ENCODE measurements around the gene CD46.
"Not testable (repeated sequence)": the region's sequence is repeated elsewhere in the genome, so short reads cannot be mapped to it uniquely, and the experiment has no call there.

CD46 gene

DNA sequence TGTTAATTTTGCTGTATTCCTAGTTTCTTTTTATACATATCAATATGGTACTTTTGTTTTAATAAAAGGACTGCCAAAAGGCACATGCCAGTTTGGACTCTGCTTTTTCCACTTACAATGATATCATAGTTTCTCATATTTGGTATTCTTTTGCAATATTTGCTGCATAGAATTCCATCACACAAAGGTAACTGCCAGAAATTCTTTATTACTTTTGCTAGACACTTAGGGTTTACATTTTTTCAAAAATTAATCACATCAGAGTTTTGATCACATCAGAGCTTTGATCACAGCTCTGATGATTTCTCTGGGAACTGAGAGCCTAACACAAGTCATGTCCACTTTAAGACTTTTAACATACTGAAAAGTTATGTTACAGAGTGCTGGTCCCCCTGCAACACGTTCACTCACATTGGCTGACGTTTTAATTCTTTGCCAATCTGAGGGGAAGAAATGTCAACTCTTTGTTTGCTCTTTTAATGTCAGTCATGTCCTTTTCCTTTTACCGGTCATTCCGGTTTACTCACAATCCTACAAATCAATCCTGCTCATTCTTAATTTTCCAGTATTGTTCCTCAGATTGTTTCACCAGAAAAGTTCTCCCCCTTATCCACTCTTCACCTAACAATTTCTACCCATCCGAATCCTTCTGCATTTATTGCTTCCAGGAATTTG lies 1.1 kb upstream of the CD46 start:
- POLR2A ChIA-PET, result no interaction called here
- CTCF ChIA-PET, result no interaction called here
- TF ChIP-seq SUZ12 (IDR thresholded peaks at IDR 0.05) (no peak), LEF1 (IDR thresholded peaks at IDR 0.05; ENCODE audit: borderline replicate concordance) (no peak)

DNA sequence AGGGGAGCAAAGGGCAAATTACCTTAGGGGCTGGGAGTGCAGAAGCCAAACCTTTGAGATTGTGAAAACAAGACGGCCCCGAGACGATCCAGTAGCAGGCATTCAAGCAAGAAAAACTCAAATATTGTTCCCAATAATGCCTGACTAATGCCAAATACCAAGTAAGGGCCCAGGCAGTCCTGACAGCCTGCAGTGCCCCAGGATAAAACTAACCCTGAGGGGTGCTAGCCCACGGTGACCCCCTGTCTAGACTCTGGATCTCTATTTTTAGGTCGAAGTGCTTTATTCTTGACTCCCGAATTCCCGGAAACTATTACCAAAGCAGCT lies 428 bp upstream of the CD46 start:
- DNase-seq (ENCODE audit: extremely low spot score); POLR2A ChIA-PET; CTCF ChIA-PET: not testable (repeated sequence)

More for the DNA sequence above, 1.1 kb upstream of the CD46 start:
- DNase-seq (ENCODE audit: extremely low spot score), result no peak

- ChIA-PET CTCF (no interaction called here), POLR2A (interaction anchor here (1.0 kb wide), 1 partner anchor 35 kb away, joined by 3 read pairs; no protein-coding TSS in a partner anchor)
- TF ChIP-seq LEF1 (IDR thresholded peaks at IDR 0.05; ENCODE audit: borderline replicate concordance) (no peak), L3MBTL2 (conservative IDR thresholded peaks at IDR 0.05) (peak; percentile 25; the same call in 1 of the 2 replicates), HDGF (IDR thresholded peaks at IDR 0.05; ENCODE audit: borderline replicate concordance) (no peak), FOXA1 (IDR thresholded peaks at IDR 0.05) (no peak), SP1 (IDR thresholded peaks at IDR 0.05) (no peak)
- peak; percentile 13 for DNase-seq (ENCODE audit: extremely low spot score)
Measured at GRCh38 chr1:207752456-207752998, 673 bp downstream of the CD46 start.

GRCh38 chr1:207753611-207754010 lies 1.8 kb downstream of the CD46 start:
- CTCF ChIA-PET, result interaction anchor here (0.6 kb wide), 1 partner anchor 43 kb away, joined by 3 read pairs; no protein-coding TSS in a partner anchor
- POLR2A ChIA-PET, result no interaction called here
- no peak for TF ChIP-seq FOXA1 (IDR thresholded peaks at IDR 0.05)
- TF ChIP-seq NFRKB (IDR thresholded peaks at IDR 0.05), result no peak
- TF ChIP-seq TARDBP (IDR thresholded peaks at IDR 0.05), result no peak
- TF ChIP-seq FOXK2 (IDR thresholded peaks at IDR 0.05), result no peak
- no peak for TF ChIP-seq CTBP1 (IDR thresholded peaks at IDR 0.05; ENCODE audit: borderline replicate concordance)
- TF ChIP-seq, protein P1, sequence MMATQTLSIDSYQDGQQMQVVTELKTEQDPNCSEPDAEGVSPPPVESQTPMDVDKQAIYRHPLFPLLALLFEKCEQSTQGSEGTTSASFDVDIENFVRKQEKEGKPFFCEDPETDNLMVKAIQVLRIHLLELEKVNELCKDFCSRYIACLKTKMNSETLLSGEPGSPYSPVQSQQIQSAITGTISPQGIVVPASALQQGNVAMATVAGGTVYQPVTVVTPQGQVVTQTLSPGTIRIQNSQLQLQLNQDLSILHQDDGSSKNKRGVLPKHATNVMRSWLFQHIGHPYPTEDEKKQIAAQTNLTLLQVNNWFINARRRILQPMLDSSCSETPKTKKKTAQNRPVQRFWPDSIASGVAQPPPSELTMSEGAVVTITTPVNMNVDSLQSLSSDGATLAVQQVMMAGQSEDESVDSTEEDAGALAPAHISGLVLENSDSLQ (IDR thresholded peaks at IDR 0.05), result no peak
- TF ChIP-seq L3MBTL2 (conservative IDR thresholded peaks at IDR 0.05), result no peak
- TF ChIP-seq ZNF384 (IDR thresholded peaks at IDR 0.05), result no peak
- no peak for TF ChIP-seq LEF1 (IDR thresholded peaks at IDR 0.05; ENCODE audit: borderline replicate concordance)
- no peak for TF ChIP-seq SP1 (IDR thresholded peaks at IDR 0.05)
- no peak for DNase-seq (ENCODE audit: extremely low spot score)

- ChIA-PET CTCF (interaction anchor here (0.6 kb wide), 1 partner anchor 43 kb away, joined by 3 read pairs; no protein-coding TSS in a partner anchor), POLR2A (no interaction called here)
- TF ChIP-seq SUZ12 (IDR thresholded peaks at IDR 0.05) (no peak), ZNF384 (IDR thresholded peaks at IDR 0.05) (no peak), TARDBP (IDR thresholded peaks at IDR 0.05) (no peak), LEF1 (IDR thresholded peaks at IDR 0.05; ENCODE audit: borderline replicate concordance) (no peak), HDGF (IDR thresholded peaks at IDR 0.05; ENCODE audit: borderline replicate concordance) (no peak), BHLHE40 (IDR thresholded peaks at IDR 0.05; ENCODE audit: borderline replicate concordance) (no peak), CTBP1 (IDR thresholded peaks at IDR 0.05; ENCODE audit: borderline replicate concordance) (no peak)
- TF ChIP-seq, protein P1 (IDR thresholded peaks at IDR 0.05), result no peak
- DNase-seq (ENCODE audit: extremely low spot score), result no peak
Measured at GRCh38 chr1:207754011-207754410, 2.2 kb downstream of the CD46 start.

GRCh38 chr1:207754974-207755700 lies 3.3 kb downstream of the CD46 start:
- CTCF ChIA-PET, result interaction anchor here (0.6 kb wide), 3 partner anchors 98 to 227 kb away, joined by 3 to 4 read pairs (median 4); no protein-coding TSS in a partner anchor
- TF ChIP-seq HDGF (IDR thresholded peaks at IDR 0.05; ENCODE audit: borderline replicate concordance) (no peak), ARNT (IDR thresholded peaks at IDR 0.05) (no peak), FOXA1 (IDR thresholded peaks at IDR 0.05) (no peak), SUZ12 (IDR thresholded peaks at IDR 0.05) (no peak), SP1 (IDR thresholded peaks at IDR 0.05) (no peak), TARDBP (IDR thresholded peaks at IDR 0.05) (no peak), LEF1 (IDR thresholded peaks at IDR 0.05; ENCODE audit: borderline replicate concordance) (no peak), ELF4 (IDR thresholded peaks at IDR 0.05) (no peak), BHLHE40 (IDR thresholded peaks at IDR 0.05; ENCODE audit: borderline replicate concordance) (no peak), FOXK2 (IDR thresholded peaks at IDR 0.05) (no peak)
- TF ChIP-seq, protein P1 (IDR thresholded peaks at IDR 0.05), result no peak
- POLR2A ChIA-PET, result no interaction called here
- DNase-seq (ENCODE audit: extremely low spot score), result no peak

Measured in HEK293T (cell line).